ENCODE data around the gene SLC39A13. TPM values are rescaled to one million over a fixed set of nuclear protein-coding genes. Genes with fewer than 3 reads are reported as not detected.

Gene SLC39A13
- total RNA-seq, 1 donor, result 73.0 TPM

DNA sequence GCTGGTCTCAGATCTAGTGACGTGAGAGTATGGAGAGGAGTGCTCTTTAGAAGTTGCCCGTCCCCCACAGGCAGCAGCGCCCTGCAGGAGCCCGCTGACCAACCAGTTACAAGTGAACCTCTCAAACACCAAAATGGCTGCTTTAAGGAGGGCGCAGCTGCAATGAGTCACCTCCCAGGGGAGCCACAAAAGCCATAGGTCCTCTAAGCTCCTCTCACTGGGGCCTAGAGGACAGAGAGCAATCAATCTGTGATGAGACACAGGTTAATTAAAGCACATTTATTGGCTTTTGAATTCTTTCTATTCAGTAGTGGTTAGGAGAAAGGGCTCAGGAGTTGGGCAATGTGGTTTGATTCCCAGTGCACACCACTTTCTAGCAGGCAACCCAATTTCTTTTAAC is 56.1 kb downstream of the SLC39A13 start:
- peak; percentile 45 for DNase-seq (ENCODE audit: low read depth)
- TF ChIP-seq CTCF (IDR thresholded peaks at IDR 0.05; ENCODE audit: insufficient read depth, low read depth, low read length), result no peak
- no peak overlapping the region for H3K4me3 ChIP-seq (ENCODE audit: low read depth, low read length)

Small RNAs within 50 kb of the gene (small RNA-seq; reads per million reads assigned to genes)
- not detected for gene MIR4487

Other genes with a start within 250 kb of the SLC39A13 start
- 101 and 112 TPM in 2 replicates for gene ARFGAP2, start 231.7 kb upstream of the SLC39A13 start, total RNA-seq
- gene PACSIN3, start 222.2 kb upstream of the SLC39A13 start, total RNA-seq, result 26.7 and 39.3 TPM in 2 replicates
- 37.7 and 47.1 TPM in 2 replicates for gene DDB2, start 193.6 kb upstream of the SLC39A13 start, total RNA-seq
- 35.4 and 39.0 TPM in 2 replicates for gene ACP2, start 159.8 kb upstream of the SLC39A13 start, total RNA-seq
- gene NR1H3, start 150.6 kb upstream of the SLC39A13 start, total RNA-seq, result 16.8 and 39.3 TPM in 2 replicates
- gene MADD, start 138.5 kb upstream of the SLC39A13 start, total RNA-seq, result 20.3 and 27.2 TPM in 2 replicates
- gene MYBPC3, start 55.9 kb upstream of the SLC39A13 start, total RNA-seq, result not detected in 2 replicates
- gene SPI1, start 30.0 kb upstream of the SLC39A13 start, total RNA-seq, result not detected in 2 replicates
- 150 and 163 TPM in 2 replicates for gene PSMC3, start 17.8 kb downstream of the SLC39A13 start, total RNA-seq
- gene RAPSN, start 40.5 kb downstream of the SLC39A13 start, total RNA-seq, result under 0.01 and 0.43 TPM in 2 replicates
- gene CELF1, start 144.5 kb downstream of the SLC39A13 start, total RNA-seq, result 124 and 128 TPM in 2 replicates
- 66.7 and 71.7 TPM in 2 replicates for gene PTPMT1, start 157.0 kb downstream of the SLC39A13 start, total RNA-seq
- 18.7 and 24.2 TPM in 2 replicates for gene KBTBD4, start 170.4 kb downstream of the SLC39A13 start, total RNA-seq
- 66.1 and 70.5 TPM in 2 replicates for gene NDUFS3, start 170.5 kb downstream of the SLC39A13 start, total RNA-seq
- gene FAM180B, start 178.1 kb downstream of the SLC39A13 start, total RNA-seq, result not detected in 2 replicates
- gene C1QTNF4, start 185.8 kb downstream of the SLC39A13 start, total RNA-seq, result 0.43 and 0.64 TPM in 2 replicates
- gene MTCH2, start 234.0 kb downstream of the SLC39A13 start, total RNA-seq, result 78.9 and 102 TPM in 2 replicates